Fibroblast of skin of right quadriceps (primary cell): Measurements from ENCODE around the gene NCKAP5.
A peak's percentile ranks its signal among the peaks of the same experiment; 100 is the strongest.

ENCODE experiments used
- DNase-seq: peaks from one replicate; pipeline ENCODE4 v3.0.0-alpha.2; 2013

The NCKAP5 gene

GRCh38 chr2:132902626-132903025, 665.6 kb downstream of the NCKAP5 start:
- DNase-seq, result peak; percentile 48

GRCh38 chr2:132901661-132902060, 666.6 kb downstream of the NCKAP5 start:
- peak; percentile 36 for DNase-seq

- DNase-seq, result no peak
These were observed 671.2 kb downstream of the NCKAP5 start for GRCh38 chr2:132897111-132897510.

GRCh38 chr2:132896073-132896472, 672.2 kb downstream of the NCKAP5 start:
- DNase-seq, result no peak

GRCh38 chr2:132891498-132891897, 676.8 kb downstream of the NCKAP5 start:
- no peak for DNase-seq

GRCh38 chr2:132886574-132886973, 681.7 kb downstream of the NCKAP5 start:
- no peak for DNase-seq

GRCh38 chr2:132884705-132885104, 683.6 kb downstream of the NCKAP5 start:
- DNase-seq, result no peak

GRCh38 chr2:132884292-132884691, 684.0 kb downstream of the NCKAP5 start:
- no peak for DNase-seq

GRCh38 chr2:132883430-132883829, 684.8 kb downstream of the NCKAP5 start:
- no peak for DNase-seq

GRCh38 chr2:132881546-132881945, 686.7 kb downstream of the NCKAP5 start:
- DNase-seq, result no peak

- DNase-seq, result no peak
These were observed 690.3 kb downstream of the NCKAP5 start for GRCh38 chr2:132877923-132878322.

- DNase-seq, result no peak
These were observed 691.4 kb downstream of the NCKAP5 start for GRCh38 chr2:132876745-132877391.

- no peak for DNase-seq
These were observed 693.1 kb downstream of the NCKAP5 start for GRCh38 chr2:132875193-132875592.

- DNase-seq, result no peak
These were observed 694.5 kb downstream of the NCKAP5 start for GRCh38 chr2:132873738-132874137.

- DNase-seq, result no peak
These were observed 696.4 kb downstream of the NCKAP5 start for GRCh38 chr2:132871831-132872230.

- no peak for DNase-seq
These were observed 704.3 kb downstream of the NCKAP5 start for GRCh38 chr2:132863961-132864360.

GRCh38 chr2:132860220-132860619, 708.0 kb downstream of the NCKAP5 start:
- DNase-seq, result peak; percentile 3

GRCh38 chr2:132859590-132859989, 708.7 kb downstream of the NCKAP5 start:
- DNase-seq, result no peak

GRCh38 chr2:132857319-132857718, 710.9 kb downstream of the NCKAP5 start:
- DNase-seq, result no peak

GRCh38 chr2:132850688-132851087, 717.6 kb downstream of the NCKAP5 start:
- no peak for DNase-seq

GRCh38 chr2:132849118-132849517, 719.1 kb downstream of the NCKAP5 start:
- DNase-seq, result peak; percentile 74

- DNase-seq, result no peak
These were observed 722.9 kb downstream of the NCKAP5 start for GRCh38 chr2:132845339-132845738.

- no peak for DNase-seq
These were observed 723.7 kb downstream of the NCKAP5 start for GRCh38 chr2:132844585-132844984.

GRCh38 chr2:132837769-132838168, 730.5 kb downstream of the NCKAP5 start:
- no peak for DNase-seq

- no peak for DNase-seq
These were observed 737.9 kb downstream of the NCKAP5 start for GRCh38 chr2:132830321-132830827.
